T-helper 1 cell treated with Interleukin-12 subunit alpha and Interleukin-12 subunit beta and Interleukin-4 antibody, amounts not matched to agents 30 μg/mL and 1 μg/mL, for 36 hours (primary cell): Measurements from ENCODE around the gene IPO13.
A peak's percentile ranks its signal among the peaks of the same experiment; 100 is the strongest.

Source experiments
- H3K27ac Mint-ChIP-seq: one replicate; pipeline ENCODE4 v1.8.0; 2021; ENCODE audit warnings: mild to moderate bottlenecking, mixed read lengths
- H3K27me3 Mint-ChIP-seq: one replicate; pipeline ENCODE4 v1.8.0; 2021; ENCODE audit warnings: low read depth, mixed read lengths
- H3K36me3 Mint-ChIP-seq: one replicate; pipeline ENCODE4 v1.8.0; 2021; ENCODE audit warnings: low read depth, mixed read lengths
- H3K4me1 Mint-ChIP-seq: one replicate; pipeline ENCODE4 v1.8.0; 2021; ENCODE audit warnings: low read depth, mixed read lengths
- H3K4me3 Mint-ChIP-seq: one replicate; pipeline ENCODE4 v1.8.0; 2021; ENCODE audit warnings: mild to moderate bottlenecking, moderate library complexity, mixed read lengths
- H3K9me3 Mint-ChIP-seq: one replicate; pipeline ENCODE4 v1.8.0; 2021; ENCODE audit warnings: mixed read lengths

IPO13 gene, protein sequence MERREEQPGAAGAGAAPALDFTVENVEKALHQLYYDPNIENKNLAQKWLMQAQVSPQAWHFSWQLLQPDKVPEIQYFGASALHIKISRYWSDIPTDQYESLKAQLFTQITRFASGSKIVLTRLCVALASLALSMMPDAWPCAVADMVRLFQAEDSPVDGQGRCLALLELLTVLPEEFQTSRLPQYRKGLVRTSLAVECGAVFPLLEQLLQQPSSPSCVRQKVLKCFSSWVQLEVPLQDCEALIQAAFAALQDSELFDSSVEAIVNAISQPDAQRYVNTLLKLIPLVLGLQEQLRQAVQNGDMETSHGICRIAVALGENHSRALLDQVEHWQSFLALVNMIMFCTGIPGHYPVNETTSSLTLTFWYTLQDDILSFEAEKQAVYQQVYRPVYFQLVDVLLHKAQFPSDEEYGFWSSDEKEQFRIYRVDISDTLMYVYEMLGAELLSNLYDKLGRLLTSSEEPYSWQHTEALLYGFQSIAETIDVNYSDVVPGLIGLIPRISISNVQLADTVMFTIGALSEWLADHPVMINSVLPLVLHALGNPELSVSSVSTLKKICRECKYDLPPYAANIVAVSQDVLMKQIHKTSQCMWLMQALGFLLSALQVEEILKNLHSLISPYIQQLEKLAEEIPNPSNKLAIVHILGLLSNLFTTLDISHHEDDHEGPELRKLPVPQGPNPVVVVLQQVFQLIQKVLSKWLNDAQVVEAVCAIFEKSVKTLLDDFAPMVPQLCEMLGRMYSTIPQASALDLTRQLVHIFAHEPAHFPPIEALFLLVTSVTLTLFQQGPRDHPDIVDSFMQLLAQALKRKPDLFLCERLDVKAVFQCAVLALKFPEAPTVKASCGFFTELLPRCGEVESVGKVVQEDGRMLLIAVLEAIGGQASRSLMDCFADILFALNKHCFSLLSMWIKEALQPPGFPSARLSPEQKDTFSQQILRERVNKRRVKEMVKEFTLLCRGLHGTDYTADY

DNA sequence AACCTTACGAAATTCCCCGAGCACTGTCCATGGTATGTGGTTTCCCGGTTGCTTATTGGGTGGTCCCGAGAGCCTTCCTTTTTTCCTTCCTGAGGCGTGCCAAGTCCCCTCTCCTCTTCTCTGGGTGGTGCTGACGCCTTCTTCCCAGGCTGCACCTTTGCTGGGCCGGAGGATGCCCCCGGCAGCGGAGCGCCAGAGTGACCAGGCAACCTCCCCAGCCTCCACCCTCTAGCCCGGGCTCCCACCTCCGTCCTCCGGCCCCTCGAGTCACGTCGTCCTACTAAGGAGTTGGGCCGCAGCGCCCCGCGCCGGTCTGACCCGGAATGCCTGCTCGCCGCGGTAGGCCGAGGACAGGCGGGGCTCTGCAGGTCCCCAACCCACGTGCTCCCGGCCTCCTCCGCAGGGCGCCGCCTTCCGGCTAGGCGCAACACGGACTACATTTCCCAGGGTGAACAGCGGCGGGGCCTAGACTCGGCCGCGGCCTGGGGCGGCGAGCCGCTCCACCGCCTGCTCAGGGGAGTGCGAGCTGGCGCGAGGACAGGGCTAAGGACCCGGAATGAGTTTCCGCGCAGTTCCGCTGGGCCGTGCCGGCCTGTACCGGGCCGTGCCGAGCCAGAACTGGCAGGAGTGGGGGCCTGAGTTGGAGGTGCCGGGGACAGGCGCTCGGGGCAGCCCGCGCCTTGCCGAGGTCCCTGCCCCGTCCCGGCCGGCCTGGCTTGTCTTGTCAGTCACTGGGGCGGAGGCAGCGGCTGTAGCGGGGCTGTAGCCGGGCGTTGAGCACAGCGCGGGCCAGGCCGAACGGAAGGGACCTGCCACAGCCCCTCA is at the start of gene IPO13:
IPO13 (plus strand) TSS at position 715 of the 825 bp plus-strand sequence. CDS start 651 bp downstream, outside the sequence.
- peaks cover 50% of the 10 kb centered on the region for H3K4me1 Mint-ChIP-seq
- peak within 1 kb of the TSS; percentile 92 for H3K4me3 Mint-ChIP-seq
- peaks cover 16% of the 10 kb centered on the region for H3K36me3 Mint-ChIP-seq
- no peaks in the 10 kb centered on the region for H3K27me3 Mint-ChIP-seq
- H3K9me3 Mint-ChIP-seq: no peaks in the 10 kb centered on the region
- H3K27ac Mint-ChIP-seq: peak within 1 kb of the TSS; percentile 95

GRCh38 chr1:43898981-43899380 is 47.8 kb upstream of the IPO13 start:
- Mint-ChIP-seq H3K4me3 (no peak overlapping the region), H3K27me3 (no peaks in the 10 kb centered on the region), H3K4me1 (no peaks in the 10 kb centered on the region), H3K36me3 (peaks cover 4% of the 10 kb centered on the region), H3K27ac (no peak overlapping the region), H3K9me3 (no peaks in the 10 kb centered on the region)

- no peak overlapping the region for H3K4me3 Mint-ChIP-seq
- no peak overlapping the region for H3K27ac Mint-ChIP-seq
- peaks cover 4% of the 10 kb centered on the region for H3K36me3 Mint-ChIP-seq
- H3K27me3 Mint-ChIP-seq: no peaks in the 10 kb centered on the region
- H3K4me1 Mint-ChIP-seq: no peaks in the 10 kb centered on the region
- no peaks in the 10 kb centered on the region for H3K9me3 Mint-ChIP-seq
These were observed 46.4 kb upstream of the IPO13 start for GRCh38 chr1:43900386-43900785.

- Mint-ChIP-seq H3K36me3 (peaks cover 4% of the 10 kb centered on the region), H3K9me3 (no peaks in the 10 kb centered on the region), H3K27me3 (no peaks in the 10 kb centered on the region), H3K27ac (no peak overlapping the region), H3K4me3 (no peak overlapping the region), H3K4me1 (no peaks in the 10 kb centered on the region)
These were observed 45.4 kb upstream of the IPO13 start for GRCh38 chr1:43901196-43901961.

- Mint-ChIP-seq H3K4me1 (no peaks in the 10 kb centered on the region), H3K27ac (no peak overlapping the region), H3K27me3 (no peaks in the 10 kb centered on the region), H3K9me3 (no peaks in the 10 kb centered on the region), H3K4me3 (no peak overlapping the region), H3K36me3 (peaks cover 4% of the 10 kb centered on the region)
These were observed 44.5 kb upstream of the IPO13 start for GRCh38 chr1:43902058-43902831.

DNA sequence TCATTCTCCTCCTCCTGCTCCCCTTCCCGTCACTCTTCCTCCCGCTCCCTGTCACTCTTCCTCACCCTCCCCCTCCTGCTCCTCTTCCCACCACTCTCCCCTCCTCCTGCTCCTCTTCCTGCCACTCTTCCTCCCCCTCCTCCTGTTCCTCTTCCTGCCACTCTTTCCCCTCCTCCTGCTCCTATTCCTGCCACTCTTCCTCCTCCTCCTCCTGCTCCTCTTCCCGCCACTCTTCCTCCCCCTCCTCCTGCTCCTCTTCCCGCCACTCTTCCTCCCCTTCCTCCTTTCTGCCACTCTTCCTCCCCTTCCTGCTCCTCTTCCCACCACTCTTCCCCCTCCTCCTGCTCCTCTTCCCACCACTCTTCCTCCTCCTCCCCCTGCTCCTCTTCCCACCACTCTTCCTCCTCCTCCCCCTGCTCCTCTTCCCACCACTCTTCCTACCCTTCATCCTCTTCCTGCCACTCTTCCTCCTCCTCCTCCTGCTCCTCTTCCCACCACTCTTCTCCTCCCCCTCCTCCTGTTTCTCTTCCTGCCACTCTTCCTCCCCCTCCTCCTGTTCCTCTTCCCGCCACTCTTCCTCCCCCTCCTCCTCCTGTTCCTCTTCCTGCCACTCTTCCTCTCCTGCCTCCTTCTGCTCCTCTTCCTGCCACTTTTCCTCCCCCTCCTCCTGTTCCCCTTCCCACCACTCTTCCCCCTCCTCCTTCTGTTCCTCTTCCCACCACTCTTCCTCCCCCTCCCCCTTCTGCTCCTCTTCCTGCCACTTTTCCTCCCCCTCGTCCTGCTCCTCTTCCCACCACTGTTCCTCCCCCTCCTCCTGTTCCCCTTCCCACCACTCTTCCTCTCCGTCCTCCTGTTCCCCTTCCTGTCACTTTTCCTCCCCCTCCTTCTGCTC is 41.8 kb upstream of the IPO13 start:
- Mint-ChIP-seq H3K9me3 (no peaks in the 10 kb centered on the region), H3K36me3 (peaks cover 2% of the 10 kb centered on the region), H3K27me3 (no peaks in the 10 kb centered on the region), H3K4me3 (no peak overlapping the region), H3K4me1 (no peaks in the 10 kb centered on the region), H3K27ac (no peak overlapping the region)

GRCh38 chr1:43908226-43908625 is 38.5 kb upstream of the IPO13 start:
- Mint-ChIP-seq H3K4me3 (no peak overlapping the region), H3K4me1 (no peaks in the 10 kb centered on the region), H3K36me3 (no peaks in the 10 kb centered on the region), H3K27me3 (no peaks in the 10 kb centered on the region), H3K9me3 (no peaks in the 10 kb centered on the region), H3K27ac (no peak overlapping the region)

DNA sequence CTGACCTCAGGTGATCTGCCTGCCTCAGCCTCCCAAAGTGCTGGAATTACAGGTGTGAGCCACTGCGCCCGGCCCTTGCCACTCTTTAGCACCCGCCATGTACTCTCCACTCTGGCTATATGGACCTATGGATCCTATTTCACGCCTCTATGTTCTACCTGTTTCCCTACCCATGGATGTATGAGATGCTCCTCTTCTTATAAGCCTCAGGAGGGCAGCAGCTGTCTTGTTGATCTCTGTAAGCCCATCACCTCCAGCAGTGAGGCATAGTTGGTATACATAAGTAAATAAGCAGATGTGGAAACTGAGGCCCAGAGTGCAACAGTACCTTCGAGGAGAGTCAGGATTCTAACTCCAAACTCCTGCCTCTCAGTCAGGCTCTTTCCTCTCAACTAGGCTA is 37.9 kb upstream of the IPO13 start:
- Mint-ChIP-seq H3K4me3 (no peak overlapping the region), H3K4me1 (peaks cover 1% of the 10 kb centered on the region), H3K9me3 (no peaks in the 10 kb centered on the region), H3K27me3 (no peaks in the 10 kb centered on the region), H3K27ac (no peak overlapping the region), H3K36me3 (no peaks in the 10 kb centered on the region)

DNA sequence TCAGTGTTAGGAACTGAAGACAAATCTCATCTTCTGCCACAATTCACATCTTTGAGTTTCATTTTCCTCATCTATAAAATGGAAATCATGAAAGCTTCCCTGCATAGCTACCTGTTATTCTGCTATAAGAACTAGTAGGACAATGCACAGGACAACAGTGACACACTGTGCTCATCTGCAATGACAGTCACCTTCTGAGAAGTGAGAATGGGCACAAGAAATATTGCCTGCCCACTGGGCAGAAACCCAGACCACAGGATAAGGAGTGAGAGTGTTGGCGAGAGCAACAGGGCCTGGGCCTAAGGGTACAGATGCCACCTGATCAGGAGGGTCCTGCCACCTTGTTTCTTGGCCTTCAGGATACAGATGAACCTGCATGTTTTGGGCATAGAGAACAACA is 36.4 kb upstream of the IPO13 start:
- no peaks in the 10 kb centered on the region for H3K27me3 Mint-ChIP-seq
- no peaks in the 10 kb centered on the region for H3K36me3 Mint-ChIP-seq
- no peak overlapping the region for H3K4me3 Mint-ChIP-seq
- H3K4me1 Mint-ChIP-seq: peaks cover 1% of the 10 kb centered on the region
- H3K27ac Mint-ChIP-seq: no peak overlapping the region
- no peaks in the 10 kb centered on the region for H3K9me3 Mint-ChIP-seq

- Mint-ChIP-seq H3K4me1 (peaks cover 1% of the 10 kb centered on the region), H3K9me3 (no peaks in the 10 kb centered on the region), H3K27ac (no peak overlapping the region), H3K4me3 (no peak overlapping the region), H3K36me3 (no peaks in the 10 kb centered on the region), H3K27me3 (no peaks in the 10 kb centered on the region)
These were observed 34.1 kb upstream of the IPO13 start for GRCh38 chr1:43912607-43913006.

DNA sequence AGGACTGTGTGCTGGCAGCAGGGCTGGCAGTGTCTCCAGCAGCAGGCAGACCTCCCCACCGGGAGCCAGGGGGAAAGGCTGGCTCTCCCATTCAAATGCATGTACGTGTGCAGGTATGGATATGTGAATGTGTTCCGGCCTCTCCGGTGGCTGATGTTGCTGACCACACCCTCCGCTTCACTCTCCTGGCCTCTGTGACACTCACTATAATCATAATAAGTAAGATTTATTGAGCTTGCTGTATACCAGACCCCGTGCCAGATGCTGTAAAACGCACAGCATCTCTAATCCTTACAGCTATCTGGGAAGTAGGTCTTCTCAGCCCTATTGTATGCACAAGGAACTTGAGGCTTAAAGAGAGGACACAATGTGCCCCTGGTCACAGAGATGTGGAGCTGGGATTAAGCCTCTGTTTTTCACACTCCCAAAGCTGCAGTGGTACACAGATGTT is 33.7 kb upstream of the IPO13 start:
- H3K27me3 Mint-ChIP-seq: no peaks in the 10 kb centered on the region
- H3K27ac Mint-ChIP-seq: no peak overlapping the region
- no peak overlapping the region for H3K4me3 Mint-ChIP-seq
- no peaks in the 10 kb centered on the region for H3K9me3 Mint-ChIP-seq
- H3K4me1 Mint-ChIP-seq: peaks cover 1% of the 10 kb centered on the region
- no peaks in the 10 kb centered on the region for H3K36me3 Mint-ChIP-seq

GRCh38 chr1:43913666-43914360 is 32.9 kb upstream of the IPO13 start:
- Mint-ChIP-seq H3K4me1 (peaks cover 1% of the 10 kb centered on the region), H3K9me3 (no peaks in the 10 kb centered on the region), H3K27ac (no peak overlapping the region), H3K36me3 (no peaks in the 10 kb centered on the region), H3K27me3 (no peaks in the 10 kb centered on the region), H3K4me3 (no peak overlapping the region)
